Measurements from ENCODE around the gene MGAT5.

Gene MGAT5

DNA sequence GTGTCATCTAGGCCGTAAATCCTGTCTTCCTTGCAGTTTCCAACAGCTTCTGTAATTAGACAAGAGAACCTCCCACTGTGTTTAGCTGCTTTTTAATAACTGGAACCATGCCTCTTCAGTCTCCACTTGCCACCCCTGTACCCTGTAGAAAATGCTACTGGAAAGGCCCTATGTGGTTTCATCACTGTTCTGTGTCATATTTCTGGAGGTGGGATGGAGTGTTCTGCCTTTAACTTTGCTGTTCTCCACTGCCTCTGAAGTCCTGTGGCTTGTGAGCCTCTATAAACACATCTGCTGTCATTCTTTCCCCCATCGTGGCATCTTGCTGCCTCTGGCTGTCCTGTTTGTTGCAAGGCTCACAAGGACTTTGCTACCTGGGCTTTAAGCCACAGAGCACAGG is 17.9 kb downstream of the MGAT5 start:
- peaks cover 72% of the 10 kb centered on the region for H3K4me1 Mint-ChIP-seq
- no peaks in the 10 kb centered on the region for H3K27me3 Mint-ChIP-seq
- H3K9me3 Mint-ChIP-seq: no peaks in the 10 kb centered on the region
- DNase-seq (no peak), ATAC-seq (peak; percentile 97)
- H3K27ac Mint-ChIP-seq: peak overlapping the region; percentile 55
- H3K36me3 Mint-ChIP-seq (ENCODE audit: low read depth): peaks cover 43% of the 10 kb centered on the region
- H3K4me3 Mint-ChIP-seq: peak overlapping the region; percentile 15

DNA sequence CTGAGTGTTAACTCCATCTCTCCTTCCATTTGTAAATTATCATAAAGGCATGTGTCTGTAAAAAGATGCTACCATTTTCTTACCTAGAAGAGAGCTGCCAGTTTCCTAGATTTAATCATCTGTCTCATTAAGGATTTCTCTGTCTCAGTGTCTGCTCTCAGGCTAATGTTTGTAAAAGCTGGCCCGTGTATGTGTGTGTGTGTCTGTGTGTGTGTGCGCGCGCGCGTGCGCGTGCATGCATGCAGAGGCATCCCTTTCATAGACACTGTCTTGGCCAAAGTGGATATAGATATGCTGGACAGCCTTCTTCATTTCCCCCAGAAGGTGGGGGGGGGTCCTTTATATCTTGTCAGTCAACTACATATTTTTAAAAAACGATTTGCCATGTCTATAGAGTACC is 18.9 kb downstream of the MGAT5 start:
- H3K9me3 Mint-ChIP-seq: peaks cover 4% of the 10 kb centered on the region
- H3K4me1 Mint-ChIP-seq: peaks cover 72% of the 10 kb centered on the region

DNA sequence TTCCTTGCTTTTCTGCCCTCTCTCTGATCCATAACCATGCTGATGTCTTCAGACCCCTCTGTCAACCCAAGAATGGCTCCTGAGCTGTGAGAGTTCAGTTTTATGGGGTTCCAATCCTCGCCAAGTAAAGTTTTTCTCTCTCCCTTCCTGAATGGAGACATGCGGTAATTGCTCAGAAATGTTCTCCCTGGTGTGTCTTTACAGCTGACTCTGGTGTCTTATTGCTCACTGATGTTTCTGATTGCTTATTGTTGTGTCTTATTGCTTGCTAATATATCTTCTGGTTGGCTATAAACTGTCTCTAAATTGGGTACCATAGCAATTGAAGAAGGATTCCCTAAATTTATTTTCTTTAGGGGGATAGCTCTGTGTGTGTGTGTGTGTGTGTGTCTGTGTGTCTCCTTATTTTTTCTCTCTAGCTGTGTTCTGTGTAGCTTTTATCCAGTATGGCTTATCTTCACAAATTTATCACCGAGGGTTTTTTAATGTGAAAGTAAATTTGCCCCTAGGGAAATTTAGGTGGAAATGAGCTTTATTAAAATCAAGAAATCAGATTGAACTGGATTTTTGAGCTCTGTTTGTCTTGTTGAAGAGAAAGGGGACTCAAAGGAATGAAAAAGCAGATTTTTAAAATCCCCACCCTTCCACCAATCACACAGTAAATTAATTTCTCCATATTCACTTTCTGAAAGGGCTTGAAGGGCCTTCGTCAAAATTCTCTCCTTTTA is 19.5 kb downstream of the MGAT5 start:
- Mint-ChIP-seq H3K4me1 (peaks cover 69% of the 10 kb centered on the region), H3K27ac (no peak overlapping the region)

More for the DNA sequence above, 18.9 kb downstream of the MGAT5 start:
- no peak overlapping the region for H3K4me3 Mint-ChIP-seq
- no peak overlapping the region for H3K27ac Mint-ChIP-seq
- ATAC-seq (no peak), DNase-seq (no peak)
- H3K27me3 Mint-ChIP-seq: no peaks in the 10 kb centered on the region
- H3K36me3 Mint-ChIP-seq (ENCODE audit: low read depth): peaks cover 50% of the 10 kb centered on the region

DNA sequence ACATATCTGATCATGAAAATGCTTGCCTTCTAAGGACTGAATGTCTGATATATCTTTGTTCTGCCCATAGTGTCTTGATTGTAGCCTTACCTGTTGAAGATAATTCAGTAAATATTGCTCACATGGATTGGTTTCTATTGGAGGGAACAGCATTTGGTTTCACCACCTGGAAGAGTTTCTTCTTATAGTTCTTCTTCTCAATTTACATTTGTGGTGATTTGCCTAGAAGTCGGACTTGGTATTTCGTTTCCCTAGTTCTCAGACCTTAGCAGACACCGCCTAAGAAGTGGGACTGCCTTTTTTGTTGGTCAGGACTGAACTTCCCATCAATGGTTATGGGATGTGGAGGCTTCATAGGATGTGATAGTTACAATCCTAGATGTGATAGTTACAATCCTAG is 20.2 kb downstream of the MGAT5 start:
- H3K4me3 Mint-ChIP-seq: no peak overlapping the region
- no peak overlapping the region for H3K27ac Mint-ChIP-seq
- DNase-seq (no peak), ATAC-seq (no peak)
- H3K36me3 Mint-ChIP-seq (ENCODE audit: low read depth): peaks cover 60% of the 10 kb centered on the region
- peaks cover 69% of the 10 kb centered on the region for H3K4me1 Mint-ChIP-seq
- no peaks in the 10 kb centered on the region for H3K27me3 Mint-ChIP-seq
- H3K9me3 Mint-ChIP-seq: peaks cover 4% of the 10 kb centered on the region

More for the DNA sequence above, 19.5 kb downstream of the MGAT5 start:
- Mint-ChIP-seq H3K9me3 (peaks cover 4% of the 10 kb centered on the region), H3K36me3 (ENCODE audit: low read depth) (peaks cover 53% of the 10 kb centered on the region), H3K4me3 (no peak overlapping the region), H3K27me3 (no peaks in the 10 kb centered on the region)
- DNase-seq (no peak), ATAC-seq (no peak)

DNA sequence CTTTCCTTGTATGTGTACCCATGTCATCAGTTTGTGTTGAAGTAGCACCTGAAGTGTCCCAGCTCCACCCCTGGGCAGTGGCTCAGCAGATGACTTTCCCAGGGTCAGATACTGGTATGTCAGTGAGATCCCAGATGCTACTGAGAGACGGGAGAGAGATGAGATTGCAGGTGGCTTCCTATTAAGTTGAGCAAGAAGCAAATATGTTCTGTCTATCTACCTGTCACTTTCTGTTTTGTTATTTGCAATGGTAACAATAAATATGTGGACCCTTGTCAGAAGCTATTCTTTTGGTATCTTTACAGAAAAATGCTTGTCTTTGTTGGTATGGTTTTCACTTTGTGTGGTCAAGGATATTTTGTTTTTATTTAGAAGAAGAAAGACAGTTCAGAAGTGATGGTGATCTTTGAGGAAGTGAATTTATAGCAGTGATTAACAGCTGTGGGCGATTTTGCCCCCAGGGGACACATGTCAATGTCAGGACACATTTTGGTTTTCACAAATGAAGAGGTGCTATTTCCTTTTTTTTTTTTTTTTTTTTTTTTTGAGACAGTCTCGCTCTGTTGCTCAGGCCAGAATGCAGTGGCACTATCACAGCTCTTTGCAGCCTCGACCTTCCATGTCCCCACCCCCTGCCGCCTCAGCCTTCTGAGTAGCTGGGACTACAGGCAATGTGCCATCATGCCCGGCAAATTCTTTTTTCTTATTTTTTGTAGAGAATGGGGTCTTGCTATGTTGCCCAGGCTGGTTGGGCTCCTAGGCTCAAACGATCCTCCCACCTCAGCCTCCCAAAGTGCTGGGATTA is 21.4 kb downstream of the MGAT5 start:
- ATAC-seq (no peak), DNase-seq (no peak)
- Mint-ChIP-seq H3K9me3 (peaks cover 4% of the 10 kb centered on the region), H3K27ac (peak overlapping the region; percentile 69), H3K36me3 (ENCODE audit: low read depth) (peaks cover 52% of the 10 kb centered on the region), H3K4me3 (peak overlapping the region; percentile 36), H3K4me1 (peaks cover 68% of the 10 kb centered on the region), H3K27me3 (no peaks in the 10 kb centered on the region)

DNA sequence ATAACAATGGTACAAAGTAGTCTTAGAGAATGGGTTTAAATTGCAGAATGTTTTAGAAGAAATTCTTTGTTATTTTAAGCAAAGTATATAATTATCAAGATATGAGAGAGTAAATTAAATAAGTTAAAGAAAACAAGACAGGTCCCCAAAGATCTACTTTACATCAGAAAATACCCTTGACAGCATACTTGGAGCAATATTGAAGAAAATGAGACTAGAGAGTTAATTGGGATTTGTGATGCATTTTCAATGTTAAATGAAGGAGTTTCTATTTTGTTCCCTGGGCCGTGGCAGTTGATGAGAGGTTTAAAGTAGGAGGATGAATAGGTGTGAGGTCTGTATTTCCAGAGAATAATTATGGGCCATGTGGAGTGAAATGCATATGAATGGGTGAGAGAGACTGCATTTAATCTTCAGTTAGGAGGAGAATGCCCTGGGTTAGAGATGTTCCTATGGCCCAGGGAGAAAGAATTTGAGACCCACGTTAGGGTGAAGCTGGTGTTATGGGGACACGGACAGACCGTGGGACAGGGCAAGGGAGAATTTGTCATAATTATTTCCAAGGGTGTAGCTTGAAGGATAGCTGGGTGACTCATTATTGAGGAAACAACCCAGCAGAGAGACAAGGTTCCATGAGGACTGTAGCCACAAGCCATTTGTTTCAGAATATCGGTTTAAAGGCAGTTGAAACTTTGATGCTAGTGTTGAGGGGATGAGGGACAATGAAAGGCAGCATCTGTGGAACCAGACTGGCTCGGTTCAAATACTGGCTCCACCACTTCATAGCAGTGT is 22.7 kb downstream of the MGAT5 start:
- Mint-ChIP-seq H3K4me1 (peaks cover 68% of the 10 kb centered on the region), H3K36me3 (ENCODE audit: low read depth) (peaks cover 48% of the 10 kb centered on the region), H3K27me3 (no peaks in the 10 kb centered on the region), H3K9me3 (peaks cover 4% of the 10 kb centered on the region), H3K27ac (peak overlapping the region; percentile 67), H3K4me3 (no peak overlapping the region)
- DNase-seq (no peak), ATAC-seq (no peak)

DNA sequence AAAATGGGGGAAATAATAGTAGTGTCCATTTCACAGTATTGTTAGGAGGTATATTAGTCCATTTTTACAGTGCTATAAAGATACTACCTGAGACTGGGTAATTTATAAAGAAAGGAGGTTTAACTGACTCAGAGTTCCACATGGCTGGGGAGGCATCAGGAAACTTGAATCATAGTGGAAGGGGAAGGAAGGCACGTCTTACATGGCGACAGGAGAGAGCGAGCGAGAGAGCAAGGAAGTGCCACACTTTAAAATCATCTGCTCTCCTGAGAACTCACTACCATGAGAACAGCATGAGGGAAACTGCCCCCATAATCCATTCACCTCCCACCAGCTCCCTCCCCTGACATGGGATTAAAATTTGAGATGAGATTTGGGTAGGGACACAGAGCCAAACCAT is 23.4 kb downstream of the MGAT5 start:
- peak overlapping the region; percentile 67 for H3K27ac Mint-ChIP-seq

DNA sequence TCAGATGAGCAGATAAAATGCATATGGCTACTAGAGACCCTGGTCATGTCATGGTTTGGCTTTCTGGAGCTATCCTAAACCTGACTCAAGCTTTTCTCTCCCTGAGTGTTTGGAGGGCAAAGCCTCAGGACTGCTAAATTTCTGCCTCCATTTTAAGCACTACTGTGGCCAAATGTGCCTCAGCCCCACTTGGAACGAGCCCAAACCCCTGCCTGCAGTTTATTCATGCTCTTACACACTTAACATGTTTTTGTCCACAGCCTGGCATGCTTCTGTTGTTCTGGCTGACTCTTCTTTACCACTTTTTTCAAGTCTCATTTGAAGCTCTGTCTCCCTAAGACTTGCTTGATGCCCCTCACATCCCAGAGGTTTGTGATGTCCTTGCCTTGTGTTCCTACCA is 24.7 kb downstream of the MGAT5 start:
- no peak for DNase-seq
- no peaks in the 10 kb centered on the region for H3K27me3 Mint-ChIP-seq
- ATAC-seq: no peak
- no peak overlapping the region for H3K4me3 Mint-ChIP-seq
- no peak overlapping the region for H3K27ac Mint-ChIP-seq
- peaks cover 41% of the 10 kb centered on the region for H3K36me3 Mint-ChIP-seq (ENCODE audit: low read depth)
- peaks cover 4% of the 10 kb centered on the region for H3K9me3 Mint-ChIP-seq
- H3K4me1 Mint-ChIP-seq: peaks cover 68% of the 10 kb centered on the region

More for the DNA sequence above, 23.4 kb downstream of the MGAT5 start:
- Mint-ChIP-seq H3K27me3 (no peaks in the 10 kb centered on the region), H3K36me3 (ENCODE audit: low read depth) (peaks cover 41% of the 10 kb centered on the region), H3K4me3 (no peak overlapping the region), H3K9me3 (peaks cover 4% of the 10 kb centered on the region), H3K4me1 (peaks cover 68% of the 10 kb centered on the region)
- ATAC-seq (no peak), DNase-seq (no peak)

DNA sequence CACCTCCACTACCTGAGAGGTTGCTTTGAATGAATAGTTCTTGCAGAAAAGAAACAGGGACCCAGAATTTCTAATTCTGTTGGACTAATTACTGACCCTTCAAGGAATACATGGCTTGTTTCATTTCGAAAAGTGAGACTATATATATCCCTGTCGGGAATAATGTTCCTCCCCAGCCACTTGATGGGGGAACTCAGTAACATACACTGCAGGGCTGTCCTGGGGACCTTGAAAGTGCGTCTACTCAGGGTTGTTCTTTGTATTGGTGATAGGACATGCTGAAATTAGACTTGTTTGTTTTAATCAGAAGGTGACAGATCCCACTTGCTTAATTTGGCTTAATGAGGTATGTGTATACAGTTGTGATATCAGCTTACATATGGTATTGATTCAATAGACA is 25.5 kb downstream of the MGAT5 start:
- Mint-ChIP-seq H3K27ac (no peak overlapping the region), H3K36me3 (ENCODE audit: low read depth) (peaks cover 36% of the 10 kb centered on the region), H3K4me3 (no peak overlapping the region), H3K4me1 (peaks cover 71% of the 10 kb centered on the region), H3K27me3 (no peaks in the 10 kb centered on the region), H3K9me3 (peaks cover 4% of the 10 kb centered on the region)
- no peak for ATAC-seq
- DNase-seq: no peak

DNA sequence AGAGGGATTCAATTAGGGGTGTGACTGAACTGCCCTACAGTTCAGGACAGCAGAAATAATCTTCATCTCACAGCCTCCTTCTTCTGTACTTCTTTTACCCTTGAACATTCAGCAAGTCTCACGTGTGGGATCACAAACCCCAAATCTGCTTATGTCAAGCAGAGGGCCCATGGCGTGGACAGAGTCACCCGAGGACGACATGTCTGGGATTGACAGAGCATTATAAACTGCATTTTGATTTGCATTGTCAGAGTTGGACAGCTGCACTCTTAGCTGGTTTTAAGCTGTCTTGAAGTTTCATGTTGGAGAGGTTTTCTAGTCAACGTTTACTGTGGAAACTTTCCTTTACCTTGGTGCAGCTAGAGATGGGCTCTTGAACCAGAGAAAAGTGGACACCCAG is 26.4 kb downstream of the MGAT5 start:
- H3K27me3 Mint-ChIP-seq: no peaks in the 10 kb centered on the region
- H3K4me3 Mint-ChIP-seq: no peak overlapping the region
- H3K9me3 Mint-ChIP-seq: peaks cover 4% of the 10 kb centered on the region
- peaks cover 34% of the 10 kb centered on the region for H3K36me3 Mint-ChIP-seq (ENCODE audit: low read depth)
- no peak overlapping the region for H3K27ac Mint-ChIP-seq
- peaks cover 71% of the 10 kb centered on the region for H3K4me1 Mint-ChIP-seq
- no peak for DNase-seq
- ATAC-seq: no peak

DNA sequence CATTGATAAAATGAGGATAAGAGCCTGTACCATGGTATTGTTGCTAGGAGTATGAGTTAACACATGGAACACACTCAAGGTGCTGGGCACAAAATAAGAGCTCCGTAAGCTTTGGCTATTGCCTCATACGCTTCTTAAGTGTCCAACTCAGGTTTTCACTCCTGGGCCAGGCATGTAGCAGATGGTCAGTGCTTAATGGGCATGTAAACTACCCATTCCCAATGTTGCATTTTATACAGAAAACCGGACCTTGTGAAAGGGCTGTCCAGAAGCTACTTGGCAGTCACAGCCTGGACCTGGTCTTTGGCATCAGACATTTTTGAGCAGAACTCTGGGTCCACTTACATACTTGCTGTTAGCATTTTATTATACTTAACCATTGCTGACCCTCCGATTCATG is 26.9 kb downstream of the MGAT5 start:
- no peak overlapping the region for H3K4me3 Mint-ChIP-seq
- H3K9me3 Mint-ChIP-seq: peaks cover 4% of the 10 kb centered on the region
- peaks cover 33% of the 10 kb centered on the region for H3K36me3 Mint-ChIP-seq (ENCODE audit: low read depth)
- no peak overlapping the region for H3K27ac Mint-ChIP-seq
- ATAC-seq: no peak
- H3K27me3 Mint-ChIP-seq: no peaks in the 10 kb centered on the region
- peaks cover 70% of the 10 kb centered on the region for H3K4me1 Mint-ChIP-seq
- no peak for DNase-seq

DNA sequence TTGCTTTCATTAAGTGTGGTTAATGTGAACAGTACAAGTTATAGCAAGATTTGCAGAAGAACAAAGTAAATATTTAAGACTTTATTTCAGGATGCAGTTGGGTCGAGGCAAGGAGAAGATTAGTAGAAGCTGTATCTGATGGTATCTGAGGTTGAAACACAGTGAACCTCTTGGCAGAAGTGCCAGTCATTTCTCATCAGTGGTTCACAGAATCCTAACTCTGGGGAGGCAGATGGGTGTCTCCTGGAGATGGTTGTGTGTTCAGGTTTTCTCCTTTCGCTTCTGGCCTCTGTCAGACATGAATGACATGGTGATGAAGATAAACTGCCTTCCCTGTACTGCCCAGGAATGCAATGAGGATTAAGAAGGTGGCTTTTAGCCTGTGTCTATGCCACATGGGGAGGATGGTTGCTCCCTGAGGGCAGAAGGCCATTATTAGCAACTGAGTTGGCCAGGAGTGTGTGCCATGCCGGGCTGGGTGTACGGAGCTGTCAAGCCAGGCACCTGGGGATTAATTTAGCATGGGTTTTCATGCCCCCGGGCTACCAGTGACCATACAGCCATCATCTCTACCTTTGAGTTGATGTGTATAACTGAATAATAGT is 28.0 kb downstream of the MGAT5 start:
- H3K9me3 Mint-ChIP-seq: peaks cover 4% of the 10 kb centered on the region
- H3K27ac Mint-ChIP-seq: no peak overlapping the region
- H3K27me3 Mint-ChIP-seq: no peaks in the 10 kb centered on the region
- no peak overlapping the region for H3K4me3 Mint-ChIP-seq
- H3K4me1 Mint-ChIP-seq: peaks cover 67% of the 10 kb centered on the region
- H3K36me3 Mint-ChIP-seq (ENCODE audit: low read depth): peaks cover 28% of the 10 kb centered on the region
- ATAC-seq (no peak), DNase-seq (no peak)

DNA sequence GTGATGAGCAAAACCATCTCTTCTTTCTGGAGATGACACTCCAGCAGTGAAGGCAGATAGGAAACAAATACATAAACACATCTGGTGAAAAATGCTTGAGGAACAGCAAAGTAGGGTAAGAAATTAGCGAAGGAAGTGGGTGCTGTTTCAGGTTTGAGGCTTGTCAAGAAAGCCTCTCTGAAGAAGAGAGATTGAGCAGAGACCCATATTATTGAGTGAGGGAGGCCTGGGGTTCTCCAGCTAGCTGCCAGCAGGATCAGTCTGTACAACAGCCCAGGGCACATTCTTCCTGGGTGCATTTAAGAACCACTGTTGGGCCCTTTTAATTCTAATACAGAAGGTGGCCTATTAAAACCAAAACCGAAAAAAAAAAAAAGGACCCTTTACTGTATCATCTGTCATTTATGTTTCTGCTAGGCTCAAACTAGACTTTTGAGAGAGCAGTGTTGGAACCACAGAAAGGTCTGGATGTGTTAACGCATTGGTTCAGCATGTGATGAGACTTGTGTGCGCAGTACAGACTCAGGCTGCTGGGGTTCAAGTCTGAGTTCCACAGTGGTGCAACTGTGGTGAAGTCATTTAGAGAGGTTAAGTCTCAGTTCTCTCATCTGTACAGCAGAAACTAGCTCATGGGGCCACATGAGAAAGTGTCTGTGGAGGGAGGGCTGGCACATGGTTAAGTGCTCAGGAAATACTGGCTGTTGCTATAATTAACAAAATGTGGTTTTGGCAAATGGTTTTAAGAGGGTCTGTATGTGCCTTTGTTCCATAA is 28.9 kb downstream of the MGAT5 start:
- Mint-ChIP-seq H3K36me3 (ENCODE audit: low read depth) (peaks cover 22% of the 10 kb centered on the region), H3K4me1 (peaks cover 62% of the 10 kb centered on the region), H3K9me3 (no peaks in the 10 kb centered on the region), H3K27me3 (no peaks in the 10 kb centered on the region), H3K4me3 (peak overlapping the region; percentile 52), H3K27ac (peak overlapping the region; percentile 94)
- peak; percentile 97 for ATAC-seq
- DNase-seq: peak; percentile 41

DNA sequence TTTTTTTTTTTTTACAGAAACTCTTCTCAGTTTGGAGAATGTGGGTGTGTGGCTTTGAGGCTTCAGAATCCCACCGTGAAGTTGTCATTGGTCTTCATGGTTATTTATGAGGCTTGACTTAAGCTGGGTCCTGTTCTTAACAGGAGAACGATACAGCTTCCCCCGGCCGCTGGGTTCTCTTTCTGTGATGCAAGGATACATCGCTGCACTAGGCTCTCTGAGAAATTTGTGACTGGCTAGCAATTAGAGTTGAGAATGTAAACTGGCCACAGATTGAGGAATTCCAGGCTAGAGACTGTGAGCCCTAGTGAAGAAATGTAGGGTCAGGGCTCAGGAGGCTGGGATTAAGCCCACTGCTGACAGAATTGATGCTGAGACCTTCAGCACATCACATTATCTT is 29.8 kb downstream of the MGAT5 start:
- peak overlapping the region; percentile 94 for H3K27ac Mint-ChIP-seq
- no peak for DNase-seq
- H3K4me3 Mint-ChIP-seq: peak overlapping the region; percentile 52
- no peaks in the 10 kb centered on the region for H3K9me3 Mint-ChIP-seq
- ATAC-seq: no peak
- no peaks in the 10 kb centered on the region for H3K27me3 Mint-ChIP-seq
- peaks cover 60% of the 10 kb centered on the region for H3K4me1 Mint-ChIP-seq
- H3K36me3 Mint-ChIP-seq (ENCODE audit: low read depth): peaks cover 15% of the 10 kb centered on the region

Data from activated naive CD8-positive, alpha-beta T cell treated with anti-CD3 and anti-CD28 coated beads, Interleukin-2, amount 50 U/mL, for 24 hours (primary cell).